Activated CD4-positive, alpha-beta T cell treated with anti-CD3 and anti-CD28 coated beads for 48 hours (primary cell): ENCODE data around the gene FBXL12.
"Not testable (repeated sequence)": the region's sequence is repeated elsewhere in the genome, so short reads cannot be mapped to it uniquely, and the experiment has no call there.

Experiments used
- DNase-seq: peaks from one replicate; pipeline ENCODE4 v3.0.0-alpha.2; 2020

The FBXL12 gene

DNA sequence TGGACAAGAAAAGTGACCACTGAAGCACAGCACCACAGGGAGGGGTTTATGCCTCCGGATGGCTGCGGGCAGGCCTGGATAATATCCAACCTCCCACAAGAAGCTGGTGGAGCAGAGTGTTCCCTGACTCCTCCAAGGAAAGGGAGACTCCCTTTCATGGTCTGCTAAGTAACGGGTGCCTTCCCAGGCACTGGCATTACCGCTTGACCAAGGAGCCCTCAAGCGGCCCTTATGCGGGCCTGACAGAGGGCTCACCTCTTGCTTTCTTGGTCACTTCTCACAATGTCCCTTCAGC lies 27.9 kb downstream of the FBXL12 start:
- not testable (repeated sequence) for DNase-seq

DNA sequence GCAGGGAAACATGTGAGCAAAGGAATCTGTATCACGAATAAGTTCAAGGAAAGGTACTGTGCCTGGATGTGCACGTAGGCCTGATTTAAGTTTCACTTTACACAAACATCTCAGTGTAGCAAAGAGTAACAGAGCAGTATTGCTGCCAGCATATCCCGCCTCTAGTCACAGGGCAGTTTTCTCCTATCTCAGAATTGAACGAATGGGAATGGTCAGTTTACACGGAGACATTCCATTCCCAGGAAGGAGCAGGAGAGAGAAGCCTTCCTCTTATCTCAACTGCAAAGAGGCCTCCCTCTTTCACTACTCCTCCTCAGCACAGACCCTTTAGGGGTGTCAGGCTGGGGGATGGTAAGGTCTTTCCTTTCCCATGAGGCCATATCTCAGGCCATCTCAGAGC lies 29.3 kb downstream of the FBXL12 start:
- not testable (repeated sequence) for DNase-seq

DNA sequence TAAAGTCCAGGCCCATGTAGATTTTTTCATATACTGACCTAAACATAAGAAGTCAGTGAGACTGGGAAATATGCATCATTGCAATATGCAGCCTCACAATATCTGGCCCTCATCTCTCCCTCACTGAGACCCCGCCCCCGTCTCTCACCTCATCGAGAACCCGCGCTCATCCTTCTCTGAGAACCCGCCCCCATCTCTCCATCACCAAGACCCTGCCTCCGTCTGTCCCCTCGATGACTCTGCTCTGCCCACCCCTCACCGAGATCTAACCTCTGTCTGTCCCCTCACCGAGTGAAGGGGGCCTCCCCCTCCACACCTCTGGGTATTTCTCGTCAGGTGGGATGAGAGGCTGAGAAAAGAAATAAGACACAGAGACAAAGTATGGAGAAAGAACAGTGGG lies 29.8 kb downstream of the FBXL12 start:
- DNase-seq = no peak

DNA sequence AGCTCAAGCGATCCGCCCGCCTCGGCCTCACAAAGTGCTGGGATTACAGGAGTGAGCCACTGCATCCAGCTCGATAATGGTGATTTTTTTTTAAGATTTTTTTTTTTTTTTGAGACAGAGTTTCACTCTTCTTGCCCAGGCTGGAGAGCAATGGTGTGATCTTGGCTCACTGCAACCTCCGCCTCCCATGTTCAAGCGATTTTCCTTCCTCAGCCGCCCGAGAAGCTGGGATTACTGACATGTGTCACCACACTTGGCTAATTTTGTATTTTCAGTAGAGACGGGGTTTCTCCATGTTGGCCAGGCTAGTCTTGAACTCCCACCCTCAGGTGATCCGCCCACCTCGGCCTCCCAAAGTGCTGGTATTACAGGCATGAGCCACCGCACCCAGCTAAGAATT lies 30.3 kb downstream of the FBXL12 start:
- not testable (repeated sequence) for DNase-seq

DNA sequence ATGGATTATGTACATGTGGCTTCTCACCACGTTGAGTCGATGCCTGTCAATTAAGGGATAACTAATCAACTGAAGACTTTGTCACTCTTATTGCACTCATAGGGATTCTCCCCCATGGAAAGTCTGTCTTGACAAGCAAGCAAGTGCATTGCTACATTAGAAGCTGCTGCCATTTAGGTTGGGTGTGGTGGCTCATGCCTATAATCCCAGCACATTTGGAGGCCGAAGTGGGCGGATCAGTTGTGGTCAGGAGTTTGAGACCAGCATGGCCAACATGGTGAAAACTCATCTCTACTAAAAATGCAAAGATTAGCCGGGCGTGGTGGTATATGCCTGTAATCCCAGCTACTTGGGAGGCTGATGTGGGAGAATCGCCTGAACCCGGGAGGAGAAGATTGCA lies 32.1 kb downstream of the FBXL12 start:
- no peak for DNase-seq

DNA sequence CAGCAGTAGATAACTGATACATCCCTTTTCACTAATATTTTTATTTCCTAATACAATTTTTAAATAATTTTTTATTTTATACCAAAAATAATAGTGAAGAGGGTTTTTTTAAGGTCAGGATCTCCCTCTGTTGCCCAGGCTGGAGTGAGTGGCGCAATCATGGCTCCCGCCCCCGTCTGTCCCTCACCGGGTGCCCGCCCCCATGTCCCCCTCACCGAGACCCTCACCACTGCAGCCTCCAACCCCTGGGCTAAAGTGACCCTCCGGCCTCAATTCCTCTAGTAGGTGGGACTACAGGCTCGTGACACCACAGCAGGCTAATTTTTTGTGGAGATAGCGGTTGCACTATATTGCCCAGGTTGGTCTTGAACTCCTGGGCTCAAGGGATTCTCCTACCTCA lies 32.5 kb downstream of the FBXL12 start:
- no peak for DNase-seq

DNA sequence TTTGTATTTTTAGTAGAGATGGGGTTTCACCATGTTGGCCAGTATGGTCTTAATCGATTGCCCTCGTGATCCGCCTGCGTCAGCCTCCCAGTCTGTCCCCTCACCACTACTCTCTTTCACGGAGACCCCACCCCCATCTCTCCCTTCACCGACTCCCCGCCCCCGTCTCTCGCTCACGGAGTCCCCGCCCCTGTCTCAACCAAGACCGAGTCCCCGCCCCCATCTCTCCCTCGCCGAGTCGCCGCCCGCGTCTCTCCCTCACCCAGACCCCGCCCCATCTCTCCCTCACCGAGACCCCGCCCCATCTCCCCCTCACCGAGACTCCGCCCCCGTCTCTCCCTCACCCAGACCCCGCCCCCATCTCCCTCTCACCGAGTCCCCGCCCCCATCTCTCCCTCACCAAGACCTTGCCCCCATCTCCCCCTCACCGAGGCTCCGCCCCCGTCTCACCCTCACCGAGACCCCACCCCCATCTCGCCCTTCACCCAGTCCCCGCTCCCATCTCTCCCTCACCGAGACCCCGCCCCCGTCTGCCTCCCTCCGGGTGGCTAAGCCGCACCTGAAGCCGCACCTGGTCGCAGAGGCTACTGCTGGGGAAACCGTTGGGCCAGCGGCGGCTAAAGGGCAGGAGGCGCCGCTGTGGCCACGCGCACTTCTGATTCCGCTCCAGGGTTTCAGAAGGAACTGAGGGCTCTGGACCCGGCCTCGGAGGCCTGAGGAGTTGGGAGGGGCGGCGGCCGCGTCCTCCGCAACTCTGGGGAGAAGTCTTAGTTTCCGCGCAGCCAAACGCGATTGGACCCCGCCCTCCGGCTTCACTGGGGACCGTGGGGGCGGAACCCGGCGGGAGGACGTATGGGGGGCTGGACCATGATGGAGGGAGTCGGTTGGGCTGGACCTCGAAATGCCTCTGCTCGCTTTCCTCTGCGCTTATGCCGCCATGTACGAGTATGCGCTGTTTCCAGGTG lies 33.2 kb downstream of the FBXL12 start:
- DNase-seq = peak; percentile 99

DNA sequence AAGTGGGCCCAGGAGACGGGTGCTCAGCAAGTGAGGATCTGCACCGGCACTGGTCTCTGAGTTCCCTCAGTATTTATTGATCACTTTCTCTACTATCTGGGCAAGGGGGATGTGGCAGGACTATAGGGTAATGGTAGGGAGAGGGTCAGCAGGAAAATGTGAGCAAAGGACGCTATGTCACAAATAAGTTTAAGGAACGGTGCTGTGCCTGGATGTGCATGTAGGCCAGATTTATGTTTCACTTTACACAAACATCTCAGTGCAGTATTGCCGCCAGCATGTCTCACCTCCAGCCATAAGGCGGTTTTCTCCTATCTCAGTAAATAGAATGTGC lies 34.7 kb downstream of the FBXL12 start:
- DNase-seq = not testable (repeated sequence)

DNA sequence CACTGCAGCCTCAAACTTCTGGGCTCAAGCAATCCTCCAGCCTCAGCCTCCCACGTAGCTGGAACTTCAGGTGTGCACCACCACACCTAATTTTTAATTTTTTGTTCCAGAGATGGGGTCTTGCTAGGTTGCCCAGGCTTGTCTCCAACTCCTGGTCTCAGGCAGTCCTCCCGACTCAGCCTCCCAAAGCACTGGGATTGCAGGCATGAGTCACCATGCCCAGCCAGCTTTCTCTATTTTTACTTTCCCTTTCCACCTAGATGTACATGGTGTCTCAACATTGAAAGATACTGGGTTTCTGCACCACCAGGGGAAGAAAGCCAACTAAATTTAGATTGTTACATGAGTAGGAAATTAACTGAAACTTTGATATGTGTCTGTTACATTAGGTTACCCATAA lies 36.5 kb downstream of the FBXL12 start:
- no peak for DNase-seq

DNA sequence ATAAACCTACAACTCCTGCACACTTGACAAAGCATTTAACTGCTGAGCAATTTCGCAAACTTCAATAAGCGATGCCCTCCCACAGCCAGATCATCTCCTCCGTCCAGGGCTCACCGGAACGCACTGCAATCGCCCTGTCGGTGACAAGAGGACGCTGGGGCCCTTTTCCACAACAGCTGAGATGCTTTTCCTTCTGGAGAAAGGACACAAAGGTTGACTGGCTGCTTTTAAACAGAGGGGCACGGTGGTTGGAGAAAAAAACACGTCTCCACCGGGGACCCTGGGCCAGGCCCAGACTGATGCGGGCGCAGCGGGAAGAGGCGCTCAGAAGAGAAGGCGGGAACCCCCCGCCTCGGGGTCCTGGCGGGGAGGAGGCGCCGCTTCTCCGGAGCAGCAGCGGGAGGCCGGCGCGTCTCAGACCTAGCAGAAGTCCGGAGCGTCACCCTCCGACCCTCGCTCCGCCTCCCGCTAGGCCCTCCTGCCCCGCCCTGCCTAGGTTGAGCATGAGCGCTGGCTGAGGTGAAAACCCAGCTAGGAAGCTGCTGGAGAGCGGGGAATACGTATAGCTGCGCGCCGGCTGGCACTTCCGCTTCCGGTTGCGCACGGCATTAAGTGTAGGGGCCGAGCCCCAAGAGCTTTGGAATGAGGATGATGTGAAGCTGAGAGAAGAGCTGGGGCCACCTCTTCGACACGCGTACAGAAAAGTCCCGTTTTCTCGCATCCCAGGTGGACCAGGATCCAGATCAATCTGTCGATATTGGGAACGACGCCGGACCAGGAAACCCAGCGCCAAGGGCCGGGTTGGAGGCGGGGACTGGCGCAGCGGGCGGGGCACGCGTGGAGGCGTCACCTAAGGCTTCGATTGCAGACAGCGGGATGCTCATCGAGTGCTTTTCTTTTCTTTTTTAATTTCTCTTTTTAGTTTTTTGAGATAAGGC lies 50.4 kb downstream of the FBXL12 start, which contains the start of gene ZNF846:
ZNF846 (minus strand) TSS at position 564 of the 938 bp plus-strand sequence. CDS start 3,788 bp downstream, outside the sequence.
- DNase-seq = peak; percentile 96
